HEK293 (cell line): ENCODE data around the gene FRMD3.

Source experiments
- CTCF ChIA-PET: fragments of 350-600 bp; formaldehyde crosslinking; extraction: SDS; loops from one replicate; lab custom pipeline; 2021; ENCODE audit warnings: antibody characterized with exemption; lab: Yijun Ruan, JAX
- POLR2A ChIA-PET: fragments of 300-600 bp; formaldehyde crosslinking; extraction: SDS; loops from one replicate; lab custom pipeline; 2020; ENCODE audit warnings: antibody characterized with exemption, inconsistent platforms; lab: Yijun Ruan, JAX
- H3K27ac ChIP-seq: fragments of 200-500 bp; sonication (Bioruptor generic); 2 replicates; pipeline ENCODE4 v1.5.1; 2014; ENCODE audit warnings: low read depth, low read length, control low read depth, inconsistent platforms; ENCODE audit errors: extremely low read depth
- H3K36me3 ChIP-seq, 2 experiments: fragments of 200-500 bp in 1 of 2; sonication (Bioruptor generic) in 1 of 2; 1 replicate in 1 of 2; 2 replicates in 1 of 2; pipeline ENCODE4 v1.5.1; 2014 to 2017; ENCODE audit warnings: inconsistent platforms in 2 of 2, low read length in 2 of 2; ENCODE audit not compliant: control insufficient read depth in 2 of 2, insufficient read depth in 1 of 2
- H3K4me1 ChIP-seq: fragments of 200-500 bp; sonication (Bioruptor generic); 2 replicates; pipeline ENCODE4 v1.5.1; 2014; ENCODE audit warnings: mild to moderate bottlenecking, low read length, inconsistent platforms; ENCODE audit not compliant: control insufficient read depth, insufficient read depth
- H3K4me3 ChIP-seq: 2 replicates; pipeline ENCODE4 v1.5.1; 2011; ENCODE audit warnings: low read depth, mild to moderate bottlenecking, control low read depth, low read length, moderate library complexity
- H3K9me3 ChIP-seq: fragments of 200-500 bp; sonication (Bioruptor generic); 2 replicates; pipeline ENCODE4 v1.5.1; 2014; ENCODE audit warnings: low read depth, low read length, inconsistent platforms; ENCODE audit not compliant: control insufficient read depth, insufficient read depth
- GLIS1 ChIP-seq: fragments of 450-650 bp; formaldehyde crosslinking; IDR thresholded peaks from 2 replicates; pipeline ENCODE4 v1.5.1; 2016; ENCODE audit warnings: missing biosample characterization, missing genetic modification characterization
- MZF1 ChIP-seq: fragments of 450-650 bp; formaldehyde crosslinking; IDR thresholded peaks from 2 replicates; pipeline ENCODE4 v1.5.1; 2017; ENCODE audit warnings: missing biosample characterization, missing genetic modification characterization, borderline replicate concordance
- ZNF138 ChIP-seq: fragments of 450-650 bp; formaldehyde crosslinking; IDR thresholded peaks from 2 replicates; pipeline ENCODE4 v1.5.1; 2016; ENCODE audit warnings: missing biosample characterization, missing genetic modification characterization, borderline replicate concordance
- ZNF521 ChIP-seq: fragments of 450-650 bp; formaldehyde crosslinking; IDR thresholded peaks from 2 replicates; pipeline ENCODE4 v1.5.1; 2017; ENCODE audit warnings: missing biosample characterization, mild to moderate bottlenecking, missing genetic modification characterization
- ZNF558 ChIP-seq: fragments of 450-650 bp; formaldehyde crosslinking; IDR thresholded peaks from 2 replicates; pipeline ENCODE4 v1.5.1; 2016; ENCODE audit warnings: missing biosample characterization, missing genetic modification characterization
- ZNF610 ChIP-seq: fragments of 450-650 bp; formaldehyde crosslinking; IDR thresholded peaks from 2 replicates; pipeline ENCODE4 v1.5.1; 2016; ENCODE audit warnings: missing biosample characterization, missing genetic modification characterization, borderline replicate concordance
- ZNF843 ChIP-seq: fragments of 450-650 bp; formaldehyde crosslinking; IDR thresholded peaks from 2 replicates; pipeline ENCODE4 v1.5.1; 2016; ENCODE audit warnings: missing biosample characterization, missing genetic modification characterization
- TF ChIP-seq, protein P1 (sequence below): sonication (generic); formaldehyde crosslinking; IDR thresholded peaks from 2 replicates; pipeline ENCODE4 v1.8.1; 2022; ENCODE audit warnings: mild to moderate bottlenecking, moderate library complexity, missing genetic modification reagents
- TF ChIP-seq, protein P2 (sequence below): fragments of 450-650 bp; formaldehyde crosslinking; IDR thresholded peaks from 2 replicates; pipeline ENCODE4 v1.5.1; 2016; ENCODE audit warnings: missing biosample characterization, missing genetic modification characterization, borderline replicate concordance
- TF ChIP-seq, protein P3 (sequence below): fragments of 450-650 bp; formaldehyde crosslinking; IDR thresholded peaks from 2 replicates; pipeline ENCODE4 v1.5.1; 2017; ENCODE audit warnings: missing biosample characterization, mild to moderate bottlenecking, missing genetic modification characterization, moderate library complexity

FRMD3 gene

DNA sequence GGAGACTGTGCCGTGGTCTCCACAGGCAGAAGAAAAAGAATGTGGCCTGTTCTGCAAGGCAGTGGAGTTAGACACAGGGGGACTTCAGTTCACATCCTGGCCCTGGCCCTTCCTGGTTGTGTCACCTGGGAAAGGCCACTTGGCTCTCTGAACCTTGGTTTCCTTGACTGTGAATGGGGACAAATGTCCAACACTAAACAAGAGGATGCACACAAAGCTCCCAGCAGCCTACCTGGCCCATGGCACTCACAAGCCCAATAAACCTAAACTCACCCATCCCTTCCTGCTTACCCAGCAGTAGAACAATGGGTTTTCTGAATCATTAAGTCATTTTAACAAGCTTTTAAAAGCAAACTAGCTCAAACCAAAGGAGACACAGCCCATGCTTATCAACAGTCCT, 103.9 kb downstream of the FRMD3 start (continued):
- TF ChIP-seq, protein P1, sequence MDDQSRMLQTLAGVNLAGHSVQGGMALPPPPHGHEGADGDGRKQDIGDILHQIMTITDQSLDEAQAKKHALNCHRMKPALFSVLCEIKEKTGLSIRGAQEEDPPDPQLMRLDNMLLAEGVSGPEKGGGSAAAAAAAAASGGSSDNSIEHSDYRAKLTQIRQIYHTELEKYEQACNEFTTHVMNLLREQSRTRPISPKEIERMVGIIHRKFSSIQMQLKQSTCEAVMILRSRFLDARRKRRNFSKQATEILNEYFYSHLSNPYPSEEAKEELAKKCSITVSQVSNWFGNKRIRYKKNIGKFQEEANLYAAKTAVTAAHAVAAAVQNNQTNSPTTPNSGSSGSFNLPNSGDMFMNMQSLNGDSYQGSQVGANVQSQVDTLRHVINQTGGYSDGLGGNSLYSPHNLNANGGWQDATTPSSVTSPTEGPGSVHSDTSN (CRISPR knock-in tag), result no peak
- TF ChIP-seq ZNF138 (tag by site-specific recombination) (no peak), ZNF558 (tag by site-specific recombination) (no peak)
- TF ChIP-seq, all 188 proteins: peak for 0

DNA sequence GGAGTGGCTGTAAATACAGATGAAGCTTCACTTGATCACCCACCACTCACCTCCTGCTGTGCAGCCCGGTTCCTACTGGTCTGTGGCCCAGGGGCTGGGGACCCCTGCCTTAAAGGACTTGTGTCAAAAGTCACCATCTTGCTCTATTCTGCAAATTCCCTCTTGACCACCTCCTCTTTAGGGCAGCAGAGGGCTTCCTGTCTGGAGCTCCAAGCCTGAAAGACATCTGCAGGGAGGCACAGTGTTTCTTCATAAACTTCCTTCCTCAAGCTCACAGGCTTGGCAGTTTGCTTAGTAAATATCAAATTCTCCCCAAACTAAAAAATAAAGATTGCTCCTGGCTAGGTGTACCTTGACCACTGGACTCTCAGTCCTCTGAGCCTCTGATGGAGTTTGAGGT, 104.4 kb downstream of the FRMD3 start:
- ChIA-PET POLR2A (no interaction called here), CTCF (no interaction called here)
- H3K27ac ChIP-seq, result no peak overlapping the region
- H3K9me3 ChIP-seq, result no peaks in the 10 kb centered on the region
- no peak for TF ChIP-seq ZNF521 (tag by site-specific recombination)
- peak; percentile 6; the same call in 1 of the 2 replicates for TF ChIP-seq ZNF610
- H3K4me3 ChIP-seq, result no peak overlapping the region
- H3K4me1 ChIP-seq, result no peaks in the 10 kb centered on the region
- no peaks in the 10 kb centered on the region for H3K36me3 ChIP-seq

DNA sequence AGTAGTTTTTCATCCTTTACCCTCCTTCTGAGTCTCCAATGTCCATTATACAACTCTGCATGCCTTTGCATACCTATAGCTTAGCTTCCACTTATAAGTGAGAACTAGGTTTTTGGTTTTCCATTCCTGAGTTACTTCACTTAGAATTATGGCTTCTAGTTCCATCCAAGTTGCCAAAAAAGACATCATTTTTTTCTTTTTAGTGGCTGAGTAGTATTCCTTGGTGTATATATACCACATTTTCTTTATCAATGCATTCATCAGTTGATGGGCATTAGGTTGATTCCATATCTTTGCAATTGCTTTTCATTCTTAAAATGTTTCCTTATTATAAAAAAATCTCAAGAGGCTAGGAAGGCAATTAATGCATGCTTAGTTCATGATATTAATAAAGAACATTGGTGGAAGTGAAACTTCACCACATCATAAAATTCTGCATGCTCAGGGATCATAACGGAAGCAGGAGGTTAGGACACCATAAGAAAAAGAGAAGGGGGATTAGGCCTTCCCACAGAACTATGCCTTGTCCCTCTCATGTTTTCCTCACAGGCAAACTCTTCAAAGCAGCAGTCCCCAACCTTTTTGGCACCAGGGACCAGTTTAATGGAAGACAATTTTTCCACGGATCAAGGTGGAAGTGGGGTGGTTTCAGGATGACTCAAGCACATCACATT, 105.2 kb downstream of the FRMD3 start:
- H3K9me3 ChIP-seq, result no peaks in the 10 kb centered on the region
- H3K27ac ChIP-seq, result no peak overlapping the region
- no peak for TF ChIP-seq ZNF843 (tag by site-specific recombination)
- TF ChIP-seq, protein P2, sequence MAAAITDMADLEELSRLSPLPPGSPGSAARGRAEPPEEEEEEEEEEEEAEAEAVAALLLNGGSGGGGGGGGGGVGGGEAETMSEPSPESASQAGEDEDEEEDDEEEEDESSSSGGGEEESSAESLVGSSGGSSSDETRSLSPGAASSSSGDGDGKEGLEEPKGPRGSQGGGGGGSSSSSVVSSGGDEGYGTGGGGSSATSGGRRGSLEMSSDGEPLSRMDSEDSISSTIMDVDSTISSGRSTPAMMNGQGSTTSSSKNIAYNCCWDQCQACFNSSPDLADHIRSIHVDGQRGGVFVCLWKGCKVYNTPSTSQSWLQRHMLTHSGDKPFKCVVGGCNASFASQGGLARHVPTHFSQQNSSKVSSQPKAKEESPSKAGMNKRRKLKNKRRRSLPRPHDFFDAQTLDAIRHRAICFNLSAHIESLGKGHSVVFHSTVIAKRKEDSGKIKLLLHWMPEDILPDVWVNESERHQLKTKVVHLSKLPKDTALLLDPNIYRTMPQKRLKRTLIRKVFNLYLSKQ (tag by site-specific recombination), result no peak
- TF ChIP-seq, protein P3, sequence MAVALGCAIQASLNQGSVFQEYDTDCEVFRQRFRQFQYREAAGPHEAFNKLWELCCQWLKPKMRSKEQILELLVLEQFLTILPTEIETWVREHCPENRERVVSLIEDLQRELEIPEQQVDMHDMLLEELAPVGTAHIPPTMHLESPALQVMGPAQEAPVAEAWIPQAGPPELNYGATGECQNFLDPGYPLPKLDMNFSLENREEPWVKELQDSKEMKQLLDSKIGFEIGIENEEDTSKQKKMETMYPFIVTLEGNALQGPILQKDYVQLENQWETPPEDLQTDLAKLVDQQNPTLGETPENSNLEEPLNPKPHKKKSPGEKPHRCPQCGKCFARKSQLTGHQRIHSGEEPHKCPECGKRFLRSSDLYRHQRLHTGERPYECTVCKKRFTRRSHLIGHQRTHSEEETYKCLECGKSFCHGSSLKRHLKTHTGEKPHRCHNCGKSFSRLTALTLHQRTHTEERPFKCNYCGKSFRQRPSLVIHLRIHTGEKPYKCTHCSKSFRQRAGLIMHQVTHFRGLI, result no peak
- H3K4me3 ChIP-seq, result no peak overlapping the region
- no peaks in the 10 kb centered on the region for H3K4me1 ChIP-seq
- CTCF ChIA-PET, result no interaction called here
- POLR2A ChIA-PET, result no interaction called here
- H3K36me3 ChIP-seq, result no peaks in the 10 kb centered on the region

DNA sequence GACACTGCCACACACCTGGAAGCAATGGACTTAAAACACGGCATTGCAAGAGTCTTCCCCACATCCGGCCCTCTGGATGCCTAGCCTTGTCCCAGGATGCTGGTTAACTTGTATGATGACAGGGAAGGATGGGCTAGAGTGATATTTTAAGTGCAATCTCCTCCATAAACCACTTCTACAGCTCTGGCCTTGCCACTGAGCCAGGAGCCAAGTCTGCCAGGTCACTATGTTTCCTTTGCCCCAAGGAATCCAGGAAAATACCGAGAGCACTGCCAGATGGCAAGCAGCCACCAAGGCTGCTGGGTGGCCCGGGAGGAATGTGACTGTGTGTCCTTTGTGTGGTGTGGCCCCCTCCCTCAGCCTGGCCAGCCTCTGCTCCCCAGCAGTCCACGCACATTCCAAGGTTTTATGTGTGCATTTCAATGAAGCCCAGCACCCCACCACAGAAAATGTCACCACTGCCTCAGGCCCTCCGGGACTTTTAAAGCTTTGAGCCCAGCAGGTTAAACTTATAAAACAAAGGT, 106.0 kb downstream of the FRMD3 start:
- no peaks in the 10 kb centered on the region for H3K36me3 ChIP-seq
- H3K4me3 ChIP-seq, result no peak overlapping the region
- H3K4me1 ChIP-seq, result no peaks in the 10 kb centered on the region
- TF ChIP-seq GLIS1 (tag by site-specific recombination), result peak; percentile 64
- TF ChIP-seq MZF1 (tag by site-specific recombination), result no peak
- H3K9me3 ChIP-seq, result no peaks in the 10 kb centered on the region
- CTCF ChIA-PET, result interaction anchor here (0.7 kb wide), 1 partner anchor 10 kb away, joined by 3 read pairs; no protein-coding TSS in a partner anchor
- no peak overlapping the region for H3K27ac ChIP-seq
- POLR2A ChIA-PET, result no interaction called here
